HG03378 (cell line): ENCODE results near the gene LRP1B.

Experiments used
- ATAC-seq: cut with Tn5 transposase; IDR thresholded peaks from one replicate; pipeline ENCODE4 v1.9.1; 2021; ENCODE audit warnings: mild to moderate bottlenecking, moderate library complexity; ENCODE audit not compliant: unreplicated experiment

LRP1B gene

GRCh38 chr2:141704541-141704940 lies 426.3 kb downstream of the LRP1B start:
- ATAC-seq = no peak

GRCh38 chr2:141703501-141703900 lies 427.3 kb downstream of the LRP1B start:
- ATAC-seq = no peak

- no peak for ATAC-seq
These were observed 429.2 kb downstream of the LRP1B start for GRCh38 chr2:141701618-141702017.

GRCh38 chr2:141699573-141699972 lies 431.2 kb downstream of the LRP1B start:
- no peak for ATAC-seq

GRCh38 chr2:141698500-141698899 lies 432.3 kb downstream of the LRP1B start:
- ATAC-seq = no peak

- no peak for ATAC-seq
These were observed 433.8 kb downstream of the LRP1B start for GRCh38 chr2:141697035-141697434.

- ATAC-seq = no peak
These were observed 436.6 kb downstream of the LRP1B start for GRCh38 chr2:141694180-141694579.

- no peak for ATAC-seq
These were observed 438.0 kb downstream of the LRP1B start for GRCh38 chr2:141692829-141693228.

- ATAC-seq = no peak
These were observed 454.7 kb downstream of the LRP1B start for GRCh38 chr2:141676139-141676538.

GRCh38 chr2:141666191-141666590 lies 464.6 kb downstream of the LRP1B start:
- ATAC-seq = no peak

- ATAC-seq = no peak
These were observed 470.6 kb downstream of the LRP1B start for GRCh38 chr2:141660232-141660631.

- ATAC-seq = no peak
These were observed 476.5 kb downstream of the LRP1B start for GRCh38 chr2:141654311-141654710.

- no peak for ATAC-seq
These were observed 477.6 kb downstream of the LRP1B start for GRCh38 chr2:141653184-141653583.

GRCh38 chr2:141652308-141652707 lies 478.5 kb downstream of the LRP1B start:
- ATAC-seq = no peak

GRCh38 chr2:141647353-141647752 lies 483.5 kb downstream of the LRP1B start:
- ATAC-seq = no peak

GRCh38 chr2:141641462-141641861 lies 489.4 kb downstream of the LRP1B start:
- no peak for ATAC-seq

GRCh38 chr2:141639809-141640208 lies 491.0 kb downstream of the LRP1B start:
- ATAC-seq = no peak

- ATAC-seq = no peak
These were observed 497.7 kb downstream of the LRP1B start for GRCh38 chr2:141633132-141633531.

- no peak for ATAC-seq
These were observed 500.3 kb downstream of the LRP1B start for GRCh38 chr2:141630407-141630930.

- ATAC-seq = no peak
These were observed 510.4 kb downstream of the LRP1B start for GRCh38 chr2:141620372-141620771.

GRCh38 chr2:141618457-141618856 lies 512.4 kb downstream of the LRP1B start:
- no peak for ATAC-seq

- no peak for ATAC-seq
These were observed 518.8 kb downstream of the LRP1B start for GRCh38 chr2:141611981-141612380.

GRCh38 chr2:141611176-141611571 lies 519.6 kb downstream of the LRP1B start:
- ATAC-seq = no peak
